ENCODE measurements around the gene PIK3R1. TPM values are rescaled to one million over a fixed set of nuclear protein-coding genes. Genes with fewer than 3 reads are reported as not detected.

Gene PIK3R1
- total RNA-seq, 2 donors from 2014 or later = 29.8 to 30.2 TPM

DNA sequence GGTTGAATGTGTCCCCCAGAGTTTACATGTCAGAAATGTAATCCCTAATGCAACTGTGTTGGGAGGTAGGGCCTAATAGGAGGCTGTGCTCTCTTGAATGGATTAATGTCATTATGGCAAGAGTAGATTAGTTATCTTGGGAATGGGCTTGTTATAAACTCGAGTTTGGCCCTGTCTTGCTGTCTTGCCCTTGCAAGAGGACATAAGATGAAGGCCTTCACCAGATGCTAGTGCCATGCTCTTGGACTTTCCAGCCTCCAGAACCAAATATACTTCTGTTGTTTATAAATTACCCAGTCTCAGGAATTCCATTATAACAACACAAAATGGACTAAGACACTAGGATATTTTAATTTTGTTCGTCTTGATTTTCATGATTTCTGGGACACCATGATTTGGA lies 5.4 kb downstream of the PIK3R1 start:
- no peaks in the 10 kb centered on the region for H3K27me3 ChIP-seq (ENCODE audit: control insufficient read depth, insufficient read depth, low read length, poor library complexity, severe bottlenecking)
- Mint-ChIP-seq H3K27ac (no peak overlapping the region), H3K36me3 (ENCODE audit: low read depth) (peaks cover 4% of the 10 kb centered on the region), H3K9me3 (peaks cover 10% of the 10 kb centered on the region), H3K27me3 (ENCODE audit: insufficient read depth) (peaks cover 5% of the 10 kb centered on the region), H3K4me3 (no peak overlapping the region), H3K4me1 (peaks cover 37% of the 10 kb centered on the region)
- TF ChIP-seq CTCF (conservative IDR thresholded peaks at IDR 0.05) = no peak
- H3K9me3 ChIP-seq (ENCODE audit: control insufficient read depth, low read length) = peaks cover 20% of the 10 kb centered on the region
- H3K36me3 ChIP-seq (ENCODE audit: control insufficient read depth, insufficient read depth, low read length) = no peaks in the 10 kb centered on the region
- H3K4me3 ChIP-seq (ENCODE audit: low read length) = peak overlapping the region; percentile 12
- peaks cover 2% of the 10 kb centered on the region for H3K4me1 ChIP-seq (ENCODE audit: control insufficient read depth, insufficient read depth, low read length)
- 91 to 100% methylated on average over 1 to 2 of the region's 2 CpGs for WGBS, 2 experiments (ENCODE audit: insufficient coverage in 1 of 2, insufficient read length in 1 of 2)
- no peak for DNase-seq
- no peak overlapping the region for H3K27ac ChIP-seq (ENCODE audit: low read depth, low read length)
- H3K9ac ChIP-seq (ENCODE audit: extremely low read depth, low read length, poor library complexity, severe bottlenecking) = no peak overlapping the region

DNA sequence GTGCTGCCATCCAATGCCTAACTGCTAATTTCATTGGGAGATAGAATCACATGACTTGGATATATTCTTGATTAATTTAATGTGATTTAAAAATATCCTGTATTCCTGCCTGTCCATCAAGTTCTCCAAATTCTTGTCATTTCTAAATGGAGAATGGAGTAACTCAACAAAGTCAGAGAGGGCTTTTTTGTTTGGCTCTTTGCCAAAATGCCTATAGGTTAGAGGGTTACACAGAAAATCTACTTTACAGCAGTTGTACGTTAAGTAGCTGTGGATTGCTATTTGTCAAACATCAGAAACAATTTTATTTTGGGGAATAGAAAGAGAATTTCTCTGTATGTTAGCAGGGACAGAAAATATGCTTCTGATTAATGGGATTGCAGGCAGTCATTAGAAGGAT lies 5.9 kb downstream of the PIK3R1 start:
- Mint-ChIP-seq H3K4me1 (peaks cover 39% of the 10 kb centered on the region), H3K4me3 (no peak overlapping the region), H3K27ac (no peak overlapping the region), H3K36me3 (ENCODE audit: low read depth) (peaks cover 9% of the 10 kb centered on the region), H3K27me3 (ENCODE audit: insufficient read depth) (peaks cover 5% of the 10 kb centered on the region), H3K9me3 (peaks cover 10% of the 10 kb centered on the region)
- peaks cover 4% of the 10 kb centered on the region for H3K36me3 ChIP-seq (ENCODE audit: control insufficient read depth, insufficient read depth, low read length)
- no peak for TF ChIP-seq CTCF (conservative IDR thresholded peaks at IDR 0.05)
- DNase-seq = no peak
- no peaks in the 10 kb centered on the region for H3K27me3 ChIP-seq (ENCODE audit: control insufficient read depth, insufficient read depth, low read length, poor library complexity, severe bottlenecking)
- no peak overlapping the region for H3K4me3 ChIP-seq (ENCODE audit: low read length)
- H3K4me1 ChIP-seq (ENCODE audit: control insufficient read depth, insufficient read depth, low read length) = peaks cover 2% of the 10 kb centered on the region
- no peak overlapping the region for H3K27ac ChIP-seq (ENCODE audit: low read depth, low read length)
- WGBS, 2 experiments (ENCODE audit: insufficient coverage in 1 of 2, insufficient read length in 1 of 2) = 86 to 90% methylated on average over 1 of the region's 1 CpG
- peaks cover 20% of the 10 kb centered on the region for H3K9me3 ChIP-seq (ENCODE audit: control insufficient read depth, low read length)
- no peak overlapping the region for H3K9ac ChIP-seq (ENCODE audit: extremely low read depth, low read length, poor library complexity, severe bottlenecking)

DNA sequence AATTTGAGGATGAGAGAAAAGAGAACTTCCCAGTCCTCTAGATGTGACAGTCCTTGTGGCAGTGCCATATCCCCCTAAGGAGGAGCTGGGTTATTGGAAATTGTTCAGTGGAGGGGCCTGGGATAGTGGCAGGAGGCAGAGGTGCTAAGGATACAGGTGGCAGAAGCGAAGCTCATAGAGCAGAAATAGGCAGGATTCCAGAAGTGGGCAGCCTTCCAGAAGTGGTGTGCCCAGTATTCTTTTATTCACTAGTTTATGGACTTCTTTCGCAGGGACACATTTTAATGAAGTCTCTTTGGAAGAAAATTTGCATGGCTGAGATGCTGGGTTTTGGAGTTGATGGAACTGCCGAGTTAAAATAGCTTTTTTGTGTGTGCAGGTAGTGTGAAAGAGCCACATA lies 6.8 kb downstream of the PIK3R1 start:
- TF ChIP-seq CTCF (conservative IDR thresholded peaks at IDR 0.05) = no peak
- WGBS, 2 experiments (ENCODE audit: insufficient coverage in 1 of 2, insufficient read length in 1 of 2) = 84 to 95% methylated on average over 3 of the region's 3 CpGs
- Histone ChIP-seq H3K27ac (ENCODE audit: low read depth, low read length) (no peak overlapping the region), H3K4me3 (ENCODE audit: low read length) (no peak overlapping the region), H3K27me3 (ENCODE audit: control insufficient read depth, insufficient read depth, low read length, poor library complexity, severe bottlenecking) (no peaks in the 10 kb centered on the region), H3K9ac (ENCODE audit: extremely low read depth, low read length, poor library complexity, severe bottlenecking) (no peak overlapping the region), H3K9me3 (ENCODE audit: control insufficient read depth, low read length) (peaks cover 20% of the 10 kb centered on the region), H3K4me1 (ENCODE audit: control insufficient read depth, insufficient read depth, low read length) (peaks cover 2% of the 10 kb centered on the region), H3K36me3 (ENCODE audit: control insufficient read depth, insufficient read depth, low read length) (peaks cover 12% of the 10 kb centered on the region)
- H3K4me3 Mint-ChIP-seq = no peak overlapping the region
- peaks cover 5% of the 10 kb centered on the region for H3K27me3 Mint-ChIP-seq (ENCODE audit: insufficient read depth)
- H3K36me3 Mint-ChIP-seq (ENCODE audit: low read depth) = peaks cover 14% of the 10 kb centered on the region
- no peak for DNase-seq
- H3K27ac Mint-ChIP-seq = no peak overlapping the region
- peaks cover 33% of the 10 kb centered on the region for H3K4me1 Mint-ChIP-seq
- peaks cover 10% of the 10 kb centered on the region for H3K9me3 Mint-ChIP-seq
